GM19099 (cell line): ENCODE data around the gene RIC8B.

Experiments used
- POLR2A ChIP-seq: IDR thresholded peaks from 3 replicates; pipeline ENCODE4 v1.6.1; 2011; ENCODE audit warnings: low read depth; ENCODE audit not compliant: insufficient read length; ENCODE audit errors: extremely low read depth

The RIC8B gene, protein sequence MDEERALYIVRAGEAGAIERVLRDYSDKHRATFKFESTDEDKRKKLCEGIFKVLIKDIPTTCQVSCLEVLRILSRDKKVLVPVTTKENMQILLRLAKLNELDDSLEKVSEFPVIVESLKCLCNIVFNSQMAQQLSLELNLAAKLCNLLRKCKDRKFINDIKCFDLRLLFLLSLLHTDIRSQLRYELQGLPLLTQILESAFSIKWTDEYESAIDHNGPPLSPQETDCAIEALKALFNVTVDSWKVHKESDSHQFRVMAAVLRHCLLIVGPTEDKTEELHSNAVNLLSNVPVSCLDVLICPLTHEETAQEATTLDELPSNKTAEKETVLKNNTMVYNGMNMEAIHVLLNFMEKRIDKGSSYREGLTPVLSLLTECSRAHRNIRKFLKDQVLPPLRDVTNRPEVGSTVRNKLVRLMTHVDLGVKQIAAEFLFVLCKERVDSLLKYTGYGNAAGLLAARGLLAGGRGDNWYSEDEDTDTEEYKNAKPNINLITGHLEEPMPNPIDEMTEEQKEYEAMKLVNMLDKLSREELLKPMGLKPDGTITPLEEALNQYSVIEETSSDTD

DNA sequence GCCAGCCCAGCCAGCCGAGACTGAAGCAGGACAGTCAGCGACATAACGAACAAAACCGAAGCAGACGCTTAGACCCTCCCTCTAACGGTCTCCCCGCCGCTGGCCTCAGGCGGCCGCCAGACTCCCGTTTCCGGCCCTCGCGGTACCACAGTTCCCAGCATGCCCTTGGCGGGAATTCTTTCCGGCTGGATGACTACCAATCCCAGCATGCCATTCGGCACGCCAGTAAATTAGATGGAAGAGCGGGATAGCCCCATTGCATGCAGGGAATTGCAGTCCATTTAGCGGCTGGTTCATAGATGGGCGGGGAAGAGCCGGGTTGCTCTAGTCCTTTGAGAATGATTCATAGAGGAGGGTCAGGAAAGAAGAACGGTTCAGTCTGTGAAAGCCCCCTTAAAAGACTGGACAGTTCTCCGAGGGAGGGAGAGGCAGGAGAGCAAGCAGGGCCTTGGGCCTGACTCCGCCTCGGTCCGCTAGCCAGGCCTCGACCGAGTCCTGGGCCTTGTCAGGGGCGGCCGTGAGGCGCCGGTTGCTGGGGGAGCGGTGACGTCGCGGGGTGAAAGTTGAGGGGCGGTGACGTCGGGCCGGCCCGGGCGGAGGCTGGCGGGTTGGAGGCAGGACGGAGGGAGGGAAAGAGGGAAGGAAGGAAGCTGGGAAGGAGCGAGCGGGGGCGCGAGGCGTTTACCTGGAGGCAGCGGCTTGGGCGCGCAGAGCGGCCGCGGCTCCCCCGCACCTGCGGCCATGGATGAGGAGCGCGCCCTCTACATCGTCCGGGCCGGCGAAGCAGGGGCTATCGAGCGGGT, at the start of gene RIC8B:
Gene RIC8B (plus strand): TSS at position 678 of the 803 bp plus-strand sequence. CDS start 64 bp downstream, at position 742.
- TF ChIP-seq POLR2A = peak; percentile 79

DNA sequence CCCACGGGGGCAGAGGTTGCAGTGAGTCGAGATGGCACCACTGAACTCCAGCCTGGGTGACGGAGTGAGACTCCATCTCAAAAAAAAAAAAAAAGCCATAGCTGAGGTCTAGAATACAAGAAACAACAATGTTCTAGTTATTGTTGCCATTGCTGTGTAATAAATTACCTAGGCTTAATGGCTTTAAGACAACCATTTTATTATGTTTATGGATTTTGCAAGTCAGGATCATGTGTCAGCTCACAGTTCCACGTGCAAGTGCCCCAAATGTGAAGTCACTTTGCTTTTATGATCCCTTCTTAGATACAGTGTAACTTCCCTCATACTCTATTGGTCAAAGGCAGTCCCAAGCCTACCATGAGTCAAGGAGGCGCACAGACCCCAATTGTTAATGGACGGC, 49.5 kb upstream of the RIC8B start:
- TF ChIP-seq POLR2A = no peak

DNA sequence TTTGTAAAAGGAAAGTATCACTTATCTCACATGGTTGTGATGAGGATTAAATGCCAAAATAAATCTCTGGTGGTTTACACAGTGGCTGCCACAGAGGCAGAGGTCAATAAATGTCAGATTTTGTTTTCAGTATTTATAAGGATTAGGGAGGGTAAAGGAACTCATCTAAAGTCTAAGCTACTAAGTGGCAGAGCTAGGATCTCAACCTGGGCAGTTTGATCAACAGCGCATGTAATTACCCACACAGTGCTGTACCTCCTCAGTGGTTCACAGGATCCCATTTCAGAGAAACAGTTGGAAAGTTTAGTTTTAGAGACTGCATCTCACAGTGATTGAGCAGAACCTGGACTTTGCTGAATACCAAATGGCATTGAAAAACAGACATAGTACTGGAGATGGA, 44.9 kb upstream of the RIC8B start:
- TF ChIP-seq POLR2A = no peak

DNA sequence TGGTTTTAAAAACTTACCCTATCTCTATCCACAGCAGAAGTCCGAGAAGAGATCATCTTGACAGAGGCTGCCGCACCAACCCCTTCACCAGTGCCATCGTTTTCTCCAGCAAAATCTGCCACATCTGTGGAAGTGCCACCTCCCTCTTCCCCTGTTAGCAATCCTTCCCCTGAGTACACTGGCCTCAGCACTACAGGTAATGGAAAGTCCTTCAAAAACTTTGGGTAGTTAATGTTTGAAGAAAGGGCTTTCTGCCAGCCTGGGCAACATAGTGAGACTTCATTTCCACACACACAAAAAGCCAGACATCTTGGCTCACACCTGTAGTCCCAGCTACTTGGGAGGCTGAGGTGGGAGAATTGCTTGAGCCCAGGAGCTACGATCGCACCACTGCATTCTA, 41.6 kb upstream of the RIC8B start:
- TF ChIP-seq POLR2A = no peak

DNA sequence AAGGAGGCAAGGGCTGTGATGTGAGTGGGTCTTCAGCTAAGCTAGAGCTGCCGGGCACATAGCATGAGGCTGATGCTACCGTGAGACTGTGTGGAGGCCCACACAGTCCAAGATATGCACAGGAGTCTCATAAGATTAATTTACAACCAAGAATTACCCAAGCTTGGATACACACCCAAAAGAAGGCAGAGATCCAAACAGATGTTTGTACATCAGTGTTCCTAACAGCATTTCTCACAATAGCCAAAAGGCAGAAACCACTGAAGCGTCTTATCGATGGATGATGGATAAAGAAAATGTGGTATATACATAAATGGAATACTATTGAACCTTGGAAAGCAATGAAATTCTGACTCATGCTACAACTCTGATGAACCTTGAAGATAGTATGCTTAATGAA, 40.8 kb upstream of the RIC8B start:
- no peak for TF ChIP-seq POLR2A

DNA sequence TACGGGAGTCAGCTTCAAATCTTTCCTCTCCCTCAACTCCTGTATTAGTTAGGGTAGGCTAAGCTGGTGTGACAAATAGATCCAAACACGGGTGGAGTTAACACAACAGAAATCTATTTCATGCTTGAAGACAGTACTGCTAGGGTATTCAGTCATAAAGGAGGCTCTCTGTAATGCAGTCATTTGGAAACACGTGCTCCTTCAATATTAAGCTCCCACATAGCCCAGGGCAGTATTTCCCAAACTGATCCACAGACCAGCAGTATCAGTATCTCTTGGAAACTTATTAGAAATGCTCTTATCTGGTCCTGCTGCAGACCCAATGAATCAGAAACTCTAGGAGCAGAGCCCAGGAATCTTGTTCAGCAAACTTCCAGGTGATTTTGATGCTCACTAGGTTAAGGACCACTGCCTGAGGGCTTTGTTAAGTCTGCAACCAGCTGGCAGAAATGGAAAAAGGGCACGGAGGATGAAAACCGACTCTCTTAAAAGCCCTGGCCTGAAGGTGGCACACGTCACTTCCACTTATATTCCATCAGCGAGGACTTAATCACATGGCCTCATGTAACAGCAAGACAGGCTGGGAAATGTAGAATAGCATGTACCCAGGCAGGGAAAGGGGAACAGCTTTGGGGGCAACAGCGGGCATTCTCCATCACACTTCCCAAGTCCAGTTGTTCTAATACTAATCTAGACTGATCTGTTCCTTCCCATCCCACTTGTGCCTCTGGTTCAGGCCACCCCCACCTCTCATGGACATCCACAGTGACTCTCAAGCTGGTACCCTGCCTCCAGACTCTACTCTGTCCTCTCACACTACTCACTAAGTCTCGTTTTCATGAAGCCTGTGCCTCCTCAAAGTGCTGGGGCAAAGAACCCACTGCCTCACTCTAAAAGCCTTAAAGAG, 38.2 kb upstream of the RIC8B start:
- TF ChIP-seq POLR2A = no peak

DNA sequence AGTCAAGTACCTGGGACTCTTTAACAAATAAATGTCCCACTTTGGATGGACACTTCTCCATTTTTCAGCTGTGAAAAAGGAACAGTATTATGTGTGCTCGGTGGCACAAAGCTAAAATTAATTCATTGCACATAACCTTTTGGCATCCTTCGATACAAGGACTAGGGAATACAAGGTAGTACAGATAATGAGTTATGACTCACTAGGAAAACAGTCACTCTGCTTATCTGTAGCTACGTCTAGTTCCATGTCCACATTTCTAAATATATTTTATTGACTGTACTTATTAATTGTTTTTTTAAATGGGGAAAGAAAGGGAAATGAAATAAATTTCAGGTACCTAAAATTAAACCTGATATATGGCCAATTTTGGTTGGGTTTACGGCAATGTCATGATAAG, 35.2 kb upstream of the RIC8B start:
- no peak for TF ChIP-seq POLR2A

DNA sequence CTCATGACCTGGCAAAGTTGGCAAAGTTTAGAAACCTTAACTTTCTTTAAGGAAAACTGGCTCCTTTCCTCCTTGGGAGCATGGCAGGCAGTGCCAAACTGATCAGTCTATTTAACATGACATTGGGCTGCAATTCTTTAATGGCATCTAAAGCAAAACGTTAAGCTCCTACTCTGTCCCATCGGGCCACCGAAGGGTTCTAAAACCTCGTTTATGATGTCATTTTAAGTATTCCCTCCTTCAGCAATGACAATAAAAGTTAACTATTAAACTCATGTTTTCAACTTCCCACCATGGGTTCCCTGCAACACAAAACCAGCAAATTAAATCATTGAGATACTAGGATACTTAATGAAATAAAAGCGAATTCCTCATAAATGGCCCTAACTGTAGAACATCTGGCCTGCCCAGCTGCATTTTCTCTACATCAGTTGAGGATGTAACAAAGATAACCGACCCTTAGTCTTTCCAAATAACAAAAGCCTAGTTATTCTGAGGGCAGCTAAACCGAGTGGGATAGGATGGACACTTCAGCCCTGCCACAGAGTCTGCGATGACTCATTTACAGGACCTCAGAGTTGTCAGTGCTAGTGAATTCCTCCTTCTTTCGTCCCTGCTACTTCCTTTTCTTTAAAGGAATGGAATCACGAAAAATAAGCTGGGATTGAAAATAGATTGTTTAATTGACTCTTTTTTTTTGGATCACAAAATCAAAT, 34.5 kb upstream of the RIC8B start:
- no peak for TF ChIP-seq POLR2A

DNA sequence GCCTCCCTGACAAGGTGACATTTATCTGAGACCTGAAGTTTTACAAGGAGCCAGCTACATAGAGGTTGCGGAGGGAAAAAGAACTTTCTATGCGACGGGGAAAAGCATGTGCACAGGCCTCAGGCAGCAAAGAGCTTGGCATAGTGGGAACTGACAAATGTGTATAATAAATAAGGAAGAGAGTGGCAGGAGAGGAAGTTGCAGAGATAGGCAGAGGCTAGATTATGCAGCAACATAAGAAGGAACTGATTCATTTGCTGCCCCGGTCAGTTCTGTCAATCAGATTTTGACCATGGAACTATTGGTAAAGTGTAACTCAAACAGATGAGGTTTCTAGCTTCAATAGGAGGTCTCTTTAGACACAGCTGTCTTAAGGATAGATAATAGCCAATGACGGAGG, 33.7 kb upstream of the RIC8B start:
- no peak for TF ChIP-seq POLR2A

DNA sequence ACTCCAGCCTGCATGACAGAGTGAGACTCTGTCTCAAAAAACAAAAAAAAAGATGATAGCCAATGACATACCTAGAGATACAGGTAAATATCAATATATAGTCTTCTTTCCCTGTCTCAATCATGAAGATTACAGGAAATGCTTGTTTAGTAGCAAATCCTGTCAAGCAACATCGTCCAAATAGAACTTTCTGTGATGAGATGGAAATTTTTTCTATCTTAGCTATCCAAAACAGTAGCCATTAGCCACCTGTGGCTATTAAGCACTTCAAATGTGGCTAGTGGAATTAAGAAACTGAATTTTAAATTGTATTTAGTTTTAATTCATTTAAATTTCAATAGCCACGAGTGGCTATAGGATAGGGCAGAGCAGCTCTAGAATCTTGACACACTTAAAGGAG, 33.2 kb upstream of the RIC8B start:
- no peak for TF ChIP-seq POLR2A

DNA sequence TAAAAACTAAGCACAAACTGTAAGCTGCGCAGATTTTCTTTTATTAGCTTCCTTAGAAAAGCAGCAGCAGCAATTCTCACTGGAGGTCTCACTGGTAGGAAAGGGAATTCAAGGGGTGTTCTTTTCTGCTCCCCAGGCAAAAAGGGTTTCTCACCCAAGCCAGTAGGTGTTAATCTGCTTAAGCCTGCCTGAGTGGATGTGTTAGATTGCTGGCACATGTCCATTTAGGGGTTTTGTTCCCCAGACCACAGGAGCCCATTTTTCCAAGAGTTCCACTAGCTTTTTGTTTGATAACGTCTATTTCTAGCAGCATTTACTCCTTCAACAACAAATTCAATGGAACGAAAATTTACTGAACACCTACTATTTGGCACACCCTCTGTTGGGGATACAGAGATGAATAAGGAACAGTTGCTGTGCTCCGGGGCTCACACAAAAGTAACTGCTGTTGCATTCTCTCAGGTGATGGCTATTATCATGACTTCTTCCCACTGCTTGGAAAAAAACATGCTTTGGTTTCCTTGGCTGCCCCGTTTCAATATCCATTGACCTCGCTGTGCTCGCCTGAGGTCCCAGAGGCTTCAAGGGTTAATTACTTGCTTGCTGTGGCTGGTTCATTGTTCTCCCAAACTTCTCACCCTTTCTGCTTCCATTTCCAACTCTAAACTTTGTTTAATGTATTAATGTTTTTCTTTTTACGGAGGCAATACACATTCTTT, 31.1 kb upstream of the RIC8B start:
- no peak for TF ChIP-seq POLR2A

DNA sequence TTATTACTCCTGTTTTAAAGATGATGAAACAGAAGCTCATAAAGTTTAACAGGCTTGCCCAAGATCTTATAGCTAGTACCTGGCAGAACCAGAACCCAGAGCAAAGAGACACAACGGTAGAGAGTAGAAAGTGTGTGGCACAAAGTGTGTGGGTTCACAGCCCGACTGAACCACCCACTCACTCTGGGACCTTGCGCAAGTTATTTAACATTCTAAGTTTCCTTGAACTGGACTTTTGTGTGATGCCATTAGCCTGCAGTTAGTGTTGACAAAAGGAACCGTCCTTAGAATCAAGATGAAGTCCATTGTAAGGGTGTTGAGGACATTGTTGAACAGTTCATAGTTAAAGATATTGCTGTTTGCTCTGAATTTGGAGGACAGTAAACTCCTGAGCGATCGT, 29.9 kb upstream of the RIC8B start:
- TF ChIP-seq POLR2A = no peak

DNA sequence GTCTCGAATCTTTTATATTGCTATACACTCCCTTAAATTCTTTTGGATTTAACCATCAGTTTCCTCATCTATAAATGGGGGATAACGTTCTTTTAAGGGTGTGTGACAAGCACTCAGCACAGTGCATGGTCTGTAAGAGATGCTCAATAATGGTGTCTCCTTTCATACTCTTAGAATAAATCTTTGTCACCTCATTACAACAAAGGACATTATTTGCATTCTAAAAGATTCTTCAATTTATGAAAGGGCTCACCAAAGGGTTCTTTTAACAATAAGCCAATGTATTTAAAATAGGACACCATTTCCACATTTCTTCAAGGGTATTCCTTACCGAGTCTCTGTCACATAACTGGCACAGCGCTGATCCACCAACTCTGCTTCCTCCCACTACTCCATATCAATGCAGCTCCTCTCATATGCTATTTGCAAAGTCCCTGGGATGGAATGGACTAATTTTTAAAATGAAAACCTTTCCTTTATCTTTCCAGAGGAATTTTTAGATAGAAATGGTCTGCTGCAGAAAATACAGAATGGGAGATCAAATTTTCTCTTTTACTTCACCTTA, 29.2 kb upstream of the RIC8B start:
- no peak for TF ChIP-seq POLR2A
